ENCODE data around the gene MUSTN1.

MUSTN1 gene

DNA sequence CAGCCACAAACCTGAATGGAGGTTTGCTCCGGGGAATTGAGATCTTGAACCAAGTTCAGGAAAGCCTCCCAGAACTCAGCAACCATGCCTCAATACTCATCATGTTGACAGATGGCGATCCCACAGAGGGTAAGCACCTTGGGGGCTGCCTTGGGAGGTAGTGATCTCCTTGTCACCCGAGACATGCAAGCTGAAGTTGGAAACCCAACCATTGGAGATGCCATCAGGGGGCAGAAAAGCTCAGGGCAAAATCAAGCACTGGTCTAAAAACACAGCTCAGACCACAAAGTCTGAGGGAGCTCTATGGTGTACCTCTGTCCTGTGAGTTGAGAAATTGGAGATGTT lies 51.6 kb downstream of the MUSTN1 start:
- no peak for DNase-seq

Measured in RPMI8226 (cell line).